Mesendoderm (in vitro differentiated cells): Measurements from ENCODE around the gene ATP8A1.

Source experiments
- DNase-seq: peaks from one replicate; pipeline ENCODE4 v3.0.0; 2013
- H2AK5ac ChIP-seq: 2 replicates; pipeline ENCODE4 v1.6.1; 2013; ENCODE audit warnings: low read length, inconsistent platforms
- H2BK120ac ChIP-seq: 2 replicates; pipeline ENCODE4 v1.6.1; 2013; ENCODE audit warnings: low read depth, mild to moderate bottlenecking, low read length, moderate library complexity, mixed read lengths
- H2BK15ac ChIP-seq: replicated peaks from 2 replicates; pipeline ENCODE4 v1.6.1; 2013; ENCODE audit warnings: low read depth, mild to moderate bottlenecking, moderate library complexity
- H2BK5ac ChIP-seq: 2 replicates; pipeline ENCODE4 v1.6.1; 2013; ENCODE audit warnings: low read length, inconsistent platforms
- H3K18ac ChIP-seq: 2 replicates; pipeline ENCODE4 v1.6.1; 2013; ENCODE audit warnings: mild to moderate bottlenecking, low read length, mixed read lengths
- H3K23ac ChIP-seq: one replicate; pipeline ENCODE4 v1.6.1; 2013; ENCODE audit warnings: low read length
- H3K27ac ChIP-seq: 2 replicates; pipeline ENCODE4 v1.5.1; 2013; ENCODE audit warnings: low read depth, mild to moderate bottlenecking, inconsistent platforms, low read length, moderate library complexity
- H3K27me3 ChIP-seq: 2 replicates; pipeline ENCODE4 v1.6.1; 2013; ENCODE audit warnings: low read length, control low read depth, mild to moderate bottlenecking, inconsistent platforms; ENCODE audit not compliant: insufficient read depth, poor library complexity
- H3K36me3 ChIP-seq: 2 replicates; pipeline ENCODE4 v1.6.1; 2013; ENCODE audit warnings: low read length, inconsistent platforms; ENCODE audit not compliant: control insufficient read depth, insufficient read depth
- H3K4ac ChIP-seq: one replicate; pipeline ENCODE4 v1.6.1; 2013; ENCODE audit warnings: low read depth, mild to moderate bottlenecking, low read length, moderate library complexity
- H3K4me1 ChIP-seq: 2 replicates; pipeline ENCODE4 v1.6.1; 2013; ENCODE audit warnings: low read depth, low read length, inconsistent platforms; ENCODE audit not compliant: control insufficient read depth
- H3K4me2 ChIP-seq: 2 replicates; pipeline ENCODE4 v1.6.1; 2013; ENCODE audit warnings: low read length
- H3K4me3 ChIP-seq: 2 replicates; pipeline ENCODE4 v1.5.1; 2013; ENCODE audit warnings: mild to moderate bottlenecking, low read length
- H3K56ac ChIP-seq: one replicate; pipeline ENCODE4 v1.6.1; 2013; ENCODE audit warnings: low read length
- H3K79me1 ChIP-seq: 2 replicates; pipeline ENCODE4 v1.6.1; 2013; ENCODE audit warnings: low read length, inconsistent platforms
- H3K79me2 ChIP-seq: 2 replicates; pipeline ENCODE4 v1.6.1; 2013; ENCODE audit warnings: mild to moderate bottlenecking, low read length; ENCODE audit not compliant: control insufficient read depth, insufficient read depth
- H3K9ac ChIP-seq: 2 replicates; pipeline ENCODE4 v1.6.1; 2013; ENCODE audit warnings: low read length, inconsistent platforms
- H4K5ac ChIP-seq: one replicate; pipeline ENCODE4 v1.6.1; 2013; ENCODE audit warnings: low read length
- H4K8ac ChIP-seq: one replicate; pipeline ENCODE4 v1.6.1; 2013; ENCODE audit warnings: low read depth, mild to moderate bottlenecking, control low read depth, low read length, moderate library complexity
- WGBS: extraction: QIAGEN DNeasy Blood & Tissue Kit; methylation state at CpG from one replicate; pipeline ENCODE4 v1.1.7; 2013; ENCODE audit warnings: low lambda C conversion rate, missing lambda C conversion rate; ENCODE audit not compliant: insufficient coverage; ENCODE audit errors: extremely low coverage; 5-methylcytosine and 5-hydroxymethylcytosine counted together

ATP8A1 gene

DNA sequence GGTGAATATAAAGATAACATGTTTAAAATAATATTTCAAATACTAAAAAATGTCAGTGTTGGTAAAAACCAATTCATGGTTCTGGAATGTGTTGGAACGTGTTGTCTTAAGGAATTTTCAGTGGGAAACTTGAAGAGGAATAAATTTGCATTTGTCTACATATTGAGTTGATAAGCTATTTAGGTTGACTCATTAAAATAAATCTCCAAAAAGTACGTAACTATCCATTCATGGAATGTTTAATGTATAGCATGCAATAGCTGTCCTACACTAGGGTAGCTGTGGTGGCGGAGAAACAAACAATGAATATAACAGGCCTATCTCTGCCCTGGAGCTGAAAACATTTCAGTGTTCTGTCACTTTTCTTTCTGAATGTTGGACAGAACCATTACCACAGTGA lies 239.4 kb downstream of the ATP8A1 start:
- Histone ChIP-seq H3K4ac (no peak overlapping the region), H2BK15ac (no peak overlapping the region)

GRCh38 chr4:42416017-42416416 lies 240.9 kb downstream of the ATP8A1 start:
- H3K79me2 ChIP-seq: no peaks in the 10 kb centered on the region
- no peak overlapping the region for H3K4ac ChIP-seq
- H4K8ac ChIP-seq: no peak overlapping the region
- no peak overlapping the region for H3K23ac ChIP-seq
- H2BK15ac ChIP-seq: no peak overlapping the region
- H3K18ac ChIP-seq: no peak overlapping the region
- WGBS: no CpG with 5 or more reads among the region's 3 CpGs
- no peak overlapping the region for H3K4me3 ChIP-seq
- H3K56ac ChIP-seq: no peak overlapping the region
- peak; percentile 56 for DNase-seq
- H3K27me3 ChIP-seq: no peaks in the 10 kb centered on the region
- H3K4me2 ChIP-seq: no peak overlapping the region
- H2BK120ac ChIP-seq: no peak overlapping the region
- no peak overlapping the region for H3K27ac ChIP-seq
- H2BK5ac ChIP-seq: no peak overlapping the region
- no peak overlapping the region for H2AK5ac ChIP-seq
- no peak overlapping the region for H4K5ac ChIP-seq
- no peak overlapping the region for H3K9ac ChIP-seq
- H3K4me1 ChIP-seq: no peaks in the 10 kb centered on the region
- no peaks in the 10 kb centered on the region for H3K79me1 ChIP-seq
- H3K36me3 ChIP-seq: no peaks in the 10 kb centered on the region

More for the DNA sequence above, 239.4 kb downstream of the ATP8A1 start:
- WGBS: no CpG with 5 or more reads among the region's 3 CpGs
- H2BK5ac ChIP-seq: no peak overlapping the region
- no peak overlapping the region for H2BK120ac ChIP-seq
- no peaks in the 10 kb centered on the region for H3K79me2 ChIP-seq
- no peak overlapping the region for H3K9ac ChIP-seq
- no peak overlapping the region for H4K8ac ChIP-seq
- no peak overlapping the region for H3K4me2 ChIP-seq
- no peak for DNase-seq
- no peaks in the 10 kb centered on the region for H3K79me1 ChIP-seq
- H3K4me3 ChIP-seq: no peak overlapping the region
- no peaks in the 10 kb centered on the region for H3K27me3 ChIP-seq
- H4K5ac ChIP-seq: no peak overlapping the region
- H3K23ac ChIP-seq: no peak overlapping the region
- H2AK5ac ChIP-seq: no peak overlapping the region
- H3K36me3 ChIP-seq: no peaks in the 10 kb centered on the region
- H3K4me1 ChIP-seq: no peaks in the 10 kb centered on the region
- H3K56ac ChIP-seq: no peak overlapping the region
- H3K18ac ChIP-seq: no peak overlapping the region
- no peak overlapping the region for H3K27ac ChIP-seq

- H3K79me1 ChIP-seq: no peaks in the 10 kb centered on the region
- H3K4me2 ChIP-seq: no peak overlapping the region
- H3K56ac ChIP-seq: no peak overlapping the region
- H3K23ac ChIP-seq: no peak overlapping the region
- no peak overlapping the region for H2BK5ac ChIP-seq
- H2BK120ac ChIP-seq: no peak overlapping the region
- H2BK15ac ChIP-seq: no peak overlapping the region
- no peak overlapping the region for H3K27ac ChIP-seq
- H3K36me3 ChIP-seq: no peaks in the 10 kb centered on the region
- no peak overlapping the region for H3K18ac ChIP-seq
- H2AK5ac ChIP-seq: no peak overlapping the region
- no peak overlapping the region for H3K9ac ChIP-seq
- H3K79me2 ChIP-seq: no peaks in the 10 kb centered on the region
- no CpG with 5 or more reads among the region's 1 CpG for WGBS
- H4K8ac ChIP-seq: no peak overlapping the region
- no peak overlapping the region for H4K5ac ChIP-seq
- no peak overlapping the region for H3K4ac ChIP-seq
- H3K4me3 ChIP-seq: no peak overlapping the region
- no peak for DNase-seq
- no peaks in the 10 kb centered on the region for H3K4me1 ChIP-seq
- no peaks in the 10 kb centered on the region for H3K27me3 ChIP-seq
Measured at GRCh38 chr4:42415281-42415680, 241.6 kb downstream of the ATP8A1 start.

DNA sequence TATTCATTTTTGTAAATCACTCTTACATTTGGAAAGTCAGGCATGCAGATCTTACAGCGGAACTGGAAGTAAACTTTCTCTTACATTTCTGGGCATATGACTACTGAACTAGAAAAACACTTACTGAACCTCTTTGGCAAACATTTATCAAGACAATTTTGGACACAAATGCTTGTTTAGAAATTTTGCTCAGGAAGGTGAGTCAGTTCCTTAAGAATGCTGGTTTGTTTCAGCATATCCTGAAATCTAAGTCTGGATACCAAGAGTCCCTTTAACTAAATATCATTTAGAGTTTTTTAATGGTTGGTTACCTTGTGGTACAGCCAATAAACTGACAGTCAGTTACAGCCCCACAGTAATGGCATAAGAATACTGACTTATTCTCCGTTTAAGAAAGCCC lies 244.7 kb downstream of the ATP8A1 start:
- no peak overlapping the region for H3K23ac ChIP-seq
- H3K79me1 ChIP-seq: no peaks in the 10 kb centered on the region

DNA sequence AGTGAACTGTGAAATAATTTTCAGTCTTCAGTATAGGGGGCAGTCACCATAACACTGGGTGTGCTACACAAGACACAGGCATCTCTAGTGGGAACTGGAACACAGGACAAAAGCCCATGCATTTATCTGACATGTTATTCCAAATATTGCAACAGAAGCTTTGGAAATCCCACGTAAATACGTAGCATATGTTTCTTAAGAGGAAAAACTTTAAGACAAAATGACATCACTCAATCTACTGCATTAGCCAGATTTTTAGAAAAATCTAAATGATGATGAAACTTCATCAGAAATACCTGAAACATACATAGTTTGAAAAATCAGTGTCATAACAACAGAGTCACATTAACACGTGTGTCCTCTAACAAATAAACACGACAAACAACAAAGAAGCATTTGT lies 245.1 kb downstream of the ATP8A1 start:
- WGBS: no CpG with 5 or more reads among the region's 4 CpGs
- no peaks in the 10 kb centered on the region for H3K79me1 ChIP-seq
- no peak overlapping the region for H3K18ac ChIP-seq
- H3K36me3 ChIP-seq: no peaks in the 10 kb centered on the region
- no peak overlapping the region for H2BK5ac ChIP-seq
- H3K4me1 ChIP-seq: no peaks in the 10 kb centered on the region
- no peak overlapping the region for H3K23ac ChIP-seq
- H3K4me3 ChIP-seq: no peak overlapping the region
- no peak overlapping the region for H2BK15ac ChIP-seq
- no peak for DNase-seq
- no peak overlapping the region for H4K8ac ChIP-seq
- no peak overlapping the region for H3K4ac ChIP-seq
- H4K5ac ChIP-seq: no peak overlapping the region
- no peak overlapping the region for H3K56ac ChIP-seq
- H3K79me2 ChIP-seq: no peaks in the 10 kb centered on the region
- no peak overlapping the region for H2AK5ac ChIP-seq
- H3K27ac ChIP-seq: no peak overlapping the region
- H3K9ac ChIP-seq: no peak overlapping the region
- no peak overlapping the region for H3K4me2 ChIP-seq
- H3K27me3 ChIP-seq: no peaks in the 10 kb centered on the region
- no peak overlapping the region for H2BK120ac ChIP-seq

More for the DNA sequence above, 244.7 kb downstream of the ATP8A1 start:
- Histone ChIP-seq H3K18ac (no peak overlapping the region), H2BK120ac (no peak overlapping the region), H3K4me1 (no peaks in the 10 kb centered on the region), H3K4me3 (no peak overlapping the region), H2AK5ac (no peak overlapping the region), H3K79me2 (no peaks in the 10 kb centered on the region), H3K36me3 (no peaks in the 10 kb centered on the region), H3K4ac (no peak overlapping the region), H2BK15ac (no peak overlapping the region), H3K4me2 (no peak overlapping the region), H4K5ac (no peak overlapping the region), H3K27ac (no peak overlapping the region), H2BK5ac (no peak overlapping the region), H3K56ac (no peak overlapping the region), H4K8ac (no peak overlapping the region), H3K9ac (no peak overlapping the region), H3K27me3 (no peaks in the 10 kb centered on the region)
- peak; percentile 36 for DNase-seq
- no CpG with 5 or more reads among the region's 2 CpGs for WGBS

GRCh38 chr4:42410446-42410845 lies 246.5 kb downstream of the ATP8A1 start:
- DNase-seq: no peak
- no peak overlapping the region for H4K5ac ChIP-seq
- H2BK120ac ChIP-seq: no peak overlapping the region
- H2BK5ac ChIP-seq: no peak overlapping the region
- no peaks in the 10 kb centered on the region for H3K4me1 ChIP-seq
- no peak overlapping the region for H3K23ac ChIP-seq
- no peaks in the 10 kb centered on the region for H3K79me1 ChIP-seq
- no peak overlapping the region for H3K9ac ChIP-seq
- H4K8ac ChIP-seq: no peak overlapping the region
- no peaks in the 10 kb centered on the region for H3K27me3 ChIP-seq
- H3K36me3 ChIP-seq: no peaks in the 10 kb centered on the region
- H2AK5ac ChIP-seq: no peak overlapping the region
- H3K56ac ChIP-seq: no peak overlapping the region
- H3K18ac ChIP-seq: no peak overlapping the region
- no peak overlapping the region for H2BK15ac ChIP-seq
- WGBS: no CpG with 5 or more reads among the region's 3 CpGs
- no peak overlapping the region for H3K27ac ChIP-seq
- no peak overlapping the region for H3K4me2 ChIP-seq
- no peak overlapping the region for H3K4me3 ChIP-seq
- no peak overlapping the region for H3K4ac ChIP-seq
- H3K79me2 ChIP-seq: no peaks in the 10 kb centered on the region
